ENCODE data around the gene NDFIP1. TPM values are rescaled to one million over a fixed set of nuclear protein-coding genes. Genes with fewer than 3 reads are reported as not detected.

NDFIP1 gene
- total RNA-seq, 1 donor from 2014 or later, result 70.5 TPM

GRCh38 chr5:142129446-142130066 is 21.0 kb downstream of the NDFIP1 start:
- intact Hi-C loops (cut with DNase I), result loop anchor here (10.0 kb wide), 1 partner anchor 135 kb away; no protein-coding TSS in a partner anchor
- ATAC-seq, result no peak
- peaks cover 26% of the 10 kb centered on the region for H3K36me3 ChIP-seq
- H3K4me3 ChIP-seq, result no peak overlapping the region
- H3K9me3 ChIP-seq, result no peaks in the 10 kb centered on the region
- TF ChIP-seq CTCF (IDR thresholded peaks at IDR 0.05), result no peak
- peaks cover 37% of the 10 kb centered on the region for H3K4me1 ChIP-seq
- DNase-seq, result no peak
- no peak overlapping the region for H3K27ac ChIP-seq
- no peaks in the 10 kb centered on the region for H3K27me3 ChIP-seq (ENCODE audit: low read depth)

GRCh38 chr5:142131394-142131793 is 22.8 kb downstream of the NDFIP1 start:
- no peak overlapping the region for H3K27ac ChIP-seq
- no peak overlapping the region for H3K4me3 ChIP-seq
- no peaks in the 10 kb centered on the region for H3K27me3 ChIP-seq (ENCODE audit: low read depth)
- DNase-seq, result no peak
- no peak for ATAC-seq
- H3K9me3 ChIP-seq, result no peaks in the 10 kb centered on the region
- H3K4me1 ChIP-seq, result peaks cover 37% of the 10 kb centered on the region
- intact Hi-C loops (cut with DNase I), result loop anchor here (10.0 kb wide), 1 partner anchor 137 kb away; no protein-coding TSS in a partner anchor
- peaks cover 39% of the 10 kb centered on the region for H3K36me3 ChIP-seq
- no peak for TF ChIP-seq CTCF (IDR thresholded peaks at IDR 0.05)

GRCh38 chr5:142132916-142133315 is 24.3 kb downstream of the NDFIP1 start:
- Histone ChIP-seq H3K4me3 (no peak overlapping the region), H3K36me3 (peaks cover 54% of the 10 kb centered on the region), H3K9me3 (no peaks in the 10 kb centered on the region), H3K27ac (no peak overlapping the region), H3K27me3 (ENCODE audit: low read depth) (no peaks in the 10 kb centered on the region), H3K4me1 (peaks cover 36% of the 10 kb centered on the region)
- DNase-seq (no peak), ATAC-seq (no peak)
- TF ChIP-seq CTCF (IDR thresholded peaks at IDR 0.05), result no peak
- intact Hi-C loops (cut with DNase I), result loop anchor here (10.0 kb wide), 1 partner anchor 138 kb away; no protein-coding TSS in a partner anchor

- no peaks in the 10 kb centered on the region for H3K9me3 ChIP-seq
- no peak for TF ChIP-seq CTCF (IDR thresholded peaks at IDR 0.05)
- H3K27ac ChIP-seq, result no peak overlapping the region
- H3K4me1 ChIP-seq, result peaks cover 29% of the 10 kb centered on the region
- H3K36me3 ChIP-seq, result peaks cover 59% of the 10 kb centered on the region
- DNase-seq (no peak), ATAC-seq (no peak)
- intact Hi-C loops (cut with DNase I), result loop anchor here (10.0 kb wide), 1 partner anchor 139 kb away; no protein-coding TSS in a partner anchor
- H3K4me3 ChIP-seq, result no peak overlapping the region
- no peaks in the 10 kb centered on the region for H3K27me3 ChIP-seq (ENCODE audit: low read depth)
Observed at GRCh38 chr5:142133330-142134206, 25.0 kb downstream of the NDFIP1 start.

- peaks cover 68% of the 10 kb centered on the region for H3K36me3 ChIP-seq
- no peak overlapping the region for H3K4me3 ChIP-seq
- no peak overlapping the region for H3K27ac ChIP-seq
- H3K4me1 ChIP-seq, result peaks cover 20% of the 10 kb centered on the region
- TF ChIP-seq CTCF (IDR thresholded peaks at IDR 0.05), result no peak
- intact Hi-C loops (cut with DNase I), result loop anchor here (10.0 kb wide), 1 partner anchor 140 kb away; no protein-coding TSS in a partner anchor
- no peaks in the 10 kb centered on the region for H3K9me3 ChIP-seq
- DNase-seq, result no peak
- ATAC-seq, result no peak
- H3K27me3 ChIP-seq (ENCODE audit: low read depth), result no peaks in the 10 kb centered on the region
Observed at GRCh38 chr5:142134331-142135010, 25.9 kb downstream of the NDFIP1 start.
